Natural killer cell (primary cell): ENCODE results near the gene RGS3. TPM values are rescaled to one million over a fixed set of nuclear protein-coding genes. Genes with fewer than 3 reads are reported as not detected.

Experiments
- ATAC-seq, 3 donors: fragments of 150-1000 bp in 2 of 3; fragments of 200-7000 bp in 1 of 3; cut with Tn5 transposase; 1 replicate in 1 of 3; 2 replicates in 2 of 3; pipeline ENCODE4 v1.10.0; 2021; ENCODE audit warnings: mild to moderate bottlenecking in 2 of 3, moderate library complexity in 2 of 3
- DNase-seq, 2 donors: peaks; one replicate each; pipeline versions ENCODE4 v3.0.0 to v3.0.0-alpha.2; 2013 to 2021; ENCODE audit warnings: mixed read lengths in 1 of 2
- H3K27ac ChIP-seq: one replicate; pipeline ENCODE4 v1.5.1; 2013; ENCODE audit warnings: mild to moderate bottlenecking, low read length
- H3K27me3 ChIP-seq: one replicate; pipeline ENCODE4 v1.6.1; 2013; ENCODE audit warnings: low read length; ENCODE audit not compliant: control insufficient read depth, insufficient read depth
- H3K36me3 ChIP-seq: one replicate; pipeline ENCODE4 v1.6.1; 2013; ENCODE audit warnings: low read length; ENCODE audit not compliant: control insufficient read depth, insufficient read depth
- H3K4me1 ChIP-seq: one replicate; pipeline ENCODE4 v1.6.1; 2013; ENCODE audit warnings: low read length; ENCODE audit not compliant: control insufficient read depth, insufficient read depth
- H3K4me3 ChIP-seq: one replicate; pipeline ENCODE4 v1.5.1; 2013; ENCODE audit warnings: low read length
- H3K9me3 ChIP-seq: one replicate; pipeline ENCODE4 v1.6.1; 2013; ENCODE audit warnings: low read length; ENCODE audit not compliant: control insufficient read depth, insufficient read depth
- H3K27ac Mint-ChIP-seq, 2 donors: one replicate each; pipeline ENCODE4 v1.8.0; 2022; ENCODE audit warnings: mild to moderate bottlenecking in 2 of 2, mixed read lengths in 2 of 2, moderate library complexity in 1 of 2
- H3K27me3 Mint-ChIP-seq, 2 donors: one replicate each; pipeline ENCODE4 v1.8.0; 2022; ENCODE audit warnings: low read depth in 2 of 2, mixed read lengths in 2 of 2
- H3K36me3 Mint-ChIP-seq: one replicate; pipeline ENCODE4 v1.8.0; 2022; ENCODE audit warnings: mixed read lengths
- H3K4me1 Mint-ChIP-seq, 2 donors: one replicate each; pipeline ENCODE4 v1.8.0; 2022; ENCODE audit warnings: mixed read lengths in 2 of 2
- H3K4me3 Mint-ChIP-seq: one replicate; pipeline ENCODE4 v1.8.0; 2022; ENCODE audit warnings: mild to moderate bottlenecking, moderate library complexity, mixed read lengths
- H3K9me3 Mint-ChIP-seq, 2 donors: one replicate each; pipeline ENCODE4 v1.8.0; 2022; ENCODE audit warnings: mixed read lengths in 2 of 2
- WGBS: methylation state at CpG from one replicate; pipeline ENCODE4 v1.1.7; 2013; ENCODE audit warnings: missing lambda C conversion rate; ENCODE audit not compliant: insufficient coverage; 5-methylcytosine and 5-hydroxymethylcytosine counted together
- intact Hi-C: fragments of 100-400 bp; cut with micrococcal nuclease; formaldehyde crosslinking; loops from one replicate; pipeline ENCODE4 v1.14.2; 2022
- total RNA-seq, 4 donors: library from RNA; stranded (reverse); fragments of 120-200 nt in 1 of 4; gene quantifications; one replicate each; pipeline versions ENCODE4 v1.2.3 to v1.2.4, GENCODE V29; 2013 to 2022
- TF ChIP-seq, protein P1 (sequence below): fragments of 200-600 bp; IDR thresholded peaks from one replicate; pipeline ENCODE4 v1.8.0; 2022; ENCODE audit warnings: antibody characterized with exemption

The RGS3 gene
- total RNA-seq, 3 donors from 2014 or later (not counting 1 experiment from before 2014, with no cell fraction given), result 148 to 269 (median 190) TPM

DNA sequence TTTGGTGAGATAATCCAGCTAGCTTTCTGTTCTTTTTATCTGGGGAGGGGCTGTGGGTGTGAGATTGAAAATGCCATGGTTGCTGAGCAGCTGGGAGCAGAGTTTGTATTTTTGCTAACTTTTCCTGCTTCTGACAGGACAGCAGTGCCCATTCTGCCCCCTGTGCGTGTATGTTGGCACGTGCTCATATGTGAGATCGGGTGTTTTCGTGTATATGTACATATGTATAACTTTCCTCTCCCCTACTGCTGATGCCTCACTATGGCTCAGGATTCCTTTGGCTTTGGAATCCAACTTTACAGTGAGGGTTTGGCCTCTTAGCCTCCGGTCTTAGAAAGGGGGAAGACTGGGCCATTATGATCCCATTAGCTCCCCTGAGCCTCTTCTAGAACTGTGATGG, 38.3 kb downstream of the RGS3 start:
- H3K27ac Mint-ChIP-seq, result no peak overlapping the region
- Histone ChIP-seq H3K9me3 (no peaks in the 10 kb centered on the region), H3K27me3 (no peaks in the 10 kb centered on the region), H3K27ac (no peak overlapping the region), H3K4me3 (no peak overlapping the region), H3K36me3 (no peaks in the 10 kb centered on the region), H3K4me1 (peaks cover 21% of the 10 kb centered on the region)
- peaks cover 0 to 3% of the 10 kb centered on the region in 2 donors for H3K27me3 Mint-ChIP-seq
- no peak for DNase-seq
- H3K36me3 Mint-ChIP-seq, result no peaks in the 10 kb centered on the region
- intact Hi-C loops, result no loop called here
- H3K9me3 Mint-ChIP-seq, result no peaks in the 10 kb centered on the region
- no peak overlapping the region for H3K4me3 Mint-ChIP-seq
- H3K4me1 Mint-ChIP-seq, result peaks cover 10 to 34% of the 10 kb centered on the region in 2 donors
- ATAC-seq, result no peak
- TF ChIP-seq, protein P1, sequence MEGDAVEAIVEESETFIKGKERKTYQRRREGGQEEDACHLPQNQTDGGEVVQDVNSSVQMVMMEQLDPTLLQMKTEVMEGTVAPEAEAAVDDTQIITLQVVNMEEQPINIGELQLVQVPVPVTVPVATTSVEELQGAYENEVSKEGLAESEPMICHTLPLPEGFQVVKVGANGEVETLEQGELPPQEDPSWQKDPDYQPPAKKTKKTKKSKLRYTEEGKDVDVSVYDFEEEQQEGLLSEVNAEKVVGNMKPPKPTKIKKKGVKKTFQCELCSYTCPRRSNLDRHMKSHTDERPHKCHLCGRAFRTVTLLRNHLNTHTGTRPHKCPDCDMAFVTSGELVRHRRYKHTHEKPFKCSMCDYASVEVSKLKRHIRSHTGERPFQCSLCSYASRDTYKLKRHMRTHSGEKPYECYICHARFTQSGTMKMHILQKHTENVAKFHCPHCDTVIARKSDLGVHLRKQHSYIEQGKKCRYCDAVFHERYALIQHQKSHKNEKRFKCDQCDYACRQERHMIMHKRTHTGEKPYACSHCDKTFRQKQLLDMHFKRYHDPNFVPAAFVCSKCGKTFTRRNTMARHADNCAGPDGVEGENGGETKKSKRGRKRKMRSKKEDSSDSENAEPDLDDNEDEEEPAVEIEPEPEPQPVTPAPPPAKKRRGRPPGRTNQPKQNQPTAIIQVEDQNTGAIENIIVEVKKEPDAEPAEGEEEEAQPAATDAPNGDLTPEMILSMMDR, result no peak
- WGBS, result 100% methylated on average over 3 of the region's 5 CpGs

- H3K4me3 ChIP-seq, result no peak overlapping the region
- TF ChIP-seq, protein P1, result no peak
Measured at GRCh38 chr9:113502427-113503034, 39.0 kb downstream of the RGS3 start.

GRCh38 chr9:113503131-113503541, 39.6 kb downstream of the RGS3 start:
- intact Hi-C loops, result no loop called here
- Histone ChIP-seq H3K4me3 (no peak overlapping the region), H3K36me3 (no peaks in the 10 kb centered on the region), H3K27me3 (no peaks in the 10 kb centered on the region), H3K4me1 (peaks cover 29% of the 10 kb centered on the region), H3K9me3 (no peaks in the 10 kb centered on the region), H3K27ac (no peak overlapping the region)
- 91% methylated on average over 8 of the region's 8 CpGs for WGBS
- Mint-ChIP-seq H3K4me3 (no peak overlapping the region), H3K27ac (no peak overlapping the region), H3K9me3 (no peaks in the 10 kb centered on the region), H3K27me3 (peaks cover 0 to 3% of the 10 kb centered on the region in 2 donors), H3K36me3 (no peaks in the 10 kb centered on the region), H3K4me1 (peaks cover 11 to 34% of the 10 kb centered on the region in 2 donors)
- no peak for ATAC-seq
- TF ChIP-seq, protein P1, result no peak
- no peak for DNase-seq

More at GRCh38 chr9:113502427-113503034, 39.0 kb downstream of the RGS3 start:
- Histone ChIP-seq H3K9me3 (no peaks in the 10 kb centered on the region), H3K4me1 (peaks cover 23% of the 10 kb centered on the region), H3K36me3 (no peaks in the 10 kb centered on the region), H3K27ac (no peak overlapping the region), H3K27me3 (no peaks in the 10 kb centered on the region)
- H3K27ac Mint-ChIP-seq, result no peak overlapping the region
- DNase-seq (no peak), ATAC-seq (no peak)
- intact Hi-C loops, result no loop called here
- peaks cover 0 to 3% of the 10 kb centered on the region in 2 donors for H3K27me3 Mint-ChIP-seq
- H3K9me3 Mint-ChIP-seq, result no peaks in the 10 kb centered on the region
- 96% methylated on average over 4 of the region's 4 CpGs for WGBS
- H3K36me3 Mint-ChIP-seq, result no peaks in the 10 kb centered on the region
- H3K4me3 Mint-ChIP-seq, result no peak overlapping the region
- peaks cover 10 to 34% of the 10 kb centered on the region in 2 donors for H3K4me1 Mint-ChIP-seq
